Measurements from ENCODE around the gene SYNGR4. TPM values are rescaled to one million over a fixed set of nuclear protein-coding genes. Genes with fewer than 3 reads are reported as not detected.

The SYNGR4 gene
- total and polyA plus RNA-seq, 11 donors: not detected

DNA sequence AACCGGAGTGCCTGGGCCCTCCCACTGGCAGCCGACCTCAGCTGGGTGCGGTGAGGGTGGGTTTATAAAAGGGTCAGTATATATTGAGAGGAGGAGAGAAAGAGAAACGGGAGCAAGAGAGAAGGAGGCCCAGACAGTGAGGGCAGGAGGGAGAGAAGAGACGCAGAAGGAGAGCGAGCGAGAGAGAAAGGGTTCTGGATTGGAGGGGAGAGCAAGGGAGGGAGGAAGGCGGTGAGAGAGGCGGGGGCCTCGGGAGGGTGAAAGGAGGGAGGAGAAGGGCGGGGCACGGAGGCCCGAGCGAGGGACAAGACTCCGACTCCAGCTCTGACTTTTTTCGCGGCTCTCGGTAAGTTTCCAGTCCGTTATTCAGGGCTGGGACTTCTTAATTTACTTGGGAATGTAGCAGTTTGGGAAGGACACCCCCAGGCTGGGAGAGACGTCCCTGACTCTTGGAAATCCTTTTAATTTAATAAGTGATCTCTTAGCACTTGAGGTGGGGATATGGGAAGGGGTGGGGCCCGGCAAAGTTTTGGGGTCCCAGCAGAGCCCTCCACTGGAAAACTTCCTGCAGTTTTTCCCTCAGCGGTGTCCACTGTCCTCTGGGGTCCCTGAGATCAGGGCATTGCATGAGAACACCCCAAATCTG is 38.8 kb upstream of the SYNGR4 start, which contains the start of gene EMP3:
TSS of gene EMP3 (plus strand) at position 288 of the 646 bp plus-strand sequence. CDS start 1,293 bp downstream, outside the sequence.
- DNase-seq (peak; percentile 82 to 88 (median 86)), ATAC-seq (peak; percentile 2 to 43 (median 38))
- TF ChIP-seq CTCF (IDR thresholded peaks at IDR 0.05) (no peak), POLR2A (IDR thresholded peaks at IDR 0.05) (peak in 1 of 2 donors; percentile 72)
- Histone ChIP-seq H3K27ac (peak within 1 kb of the TSS; percentile 66 to 100 (median 86)), H3K9me3 (peaks cover 0 to 7% (median 0%) of the 10 kb centered on the region in 12 donors), H3K4me3 (peak within 1 kb of the TSS; percentile 36 to 81 (median 60)), H3K27me3 (no peaks in the 10 kb centered on the region), H3K4me1 (peaks cover 0 to 89% (median 36%) of the 10 kb centered on the region in 12 donors), H3K36me3 (peaks cover 0 to 30% (median 3%) of the 10 kb centered on the region in 9 donors)
- WGBS, 4 donors: 2% methylated on average over 22 of the region's 22 CpGs
- intact Hi-C loops (cut with DNase I): loop anchor here in 1 of 10 donors (10.0 kb wide), 1 partner anchor 259 kb away; no protein-coding TSS in a partner anchor

DNA sequence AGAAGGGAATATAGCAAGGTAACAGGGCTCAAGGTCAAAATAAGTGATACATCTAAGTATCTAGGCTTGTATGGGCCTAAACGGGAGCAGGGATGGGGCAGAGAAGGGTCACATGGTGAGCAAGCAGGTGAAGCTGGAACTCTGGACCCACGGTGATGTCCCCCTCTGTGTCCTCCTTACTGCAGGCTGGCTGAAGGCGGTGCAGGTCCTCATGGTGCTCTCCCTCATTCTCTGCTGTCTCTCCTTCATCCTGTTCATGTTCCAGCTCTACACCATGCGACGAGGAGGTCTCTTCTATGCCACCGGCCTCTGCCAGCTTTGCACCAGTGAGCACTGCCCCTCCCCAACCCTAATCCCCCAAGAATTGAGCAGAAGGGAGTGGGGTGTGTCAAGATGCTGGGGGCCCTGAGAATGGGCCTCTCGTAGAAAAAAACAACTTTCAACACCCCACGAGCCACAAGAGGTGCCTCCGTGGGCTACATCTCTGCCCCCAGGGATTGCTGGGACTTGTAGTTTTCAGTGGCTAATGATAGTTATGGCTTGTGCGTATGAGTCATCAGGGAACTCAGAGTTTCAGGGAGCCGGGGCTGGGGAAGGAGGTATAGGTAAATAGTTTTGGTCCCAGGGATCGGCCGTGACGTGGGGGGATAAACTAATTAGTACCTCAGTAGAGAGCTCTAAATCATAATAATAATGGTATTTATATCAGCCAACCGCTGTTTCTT is 34.8 kb upstream of the SYNGR4 start:
- WGBS, 4 donors: 71 to 77% (median 74%) methylated on average over 15 of the region's 15 CpGs
- H3K4me1 ChIP-seq: peaks cover 0 to 92% (median 40%) of the 10 kb centered on the region in 12 donors
- DNase-seq (no peak), ATAC-seq (no peak)
- peak overlapping the region in 11 of 12 donors; percentile 72 to 91 (median 88) for H3K27ac ChIP-seq
- peak overlapping the region in 9 of 12 donors; percentile 55 to 78 (median 61) for H3K4me3 ChIP-seq
- H3K36me3 ChIP-seq: peaks cover 0 to 46% (median 3%) of the 10 kb centered on the region in 9 donors
- TF ChIP-seq CTCF (IDR thresholded peaks at IDR 0.05) (no peak), POLR2A (IDR thresholded peaks at IDR 0.05) (no peak)
- peaks cover 0 to 7% (median 0%) of the 10 kb centered on the region in 12 donors for H3K9me3 ChIP-seq
- H3K27me3 ChIP-seq: no peaks in the 10 kb centered on the region
- intact Hi-C loops (cut with DNase I): loop anchor here in 1 of 10 donors (10.0 kb wide), 1 partner anchor 255 kb away; no protein-coding TSS in a partner anchor

GRCh38 chr19:48330012-48330681 is 34.0 kb upstream of the SYNGR4 start:
- peak; percentile 79 to 86 (median 83) for DNase-seq
- peak overlapping the region; percentile 15 to 78 (median 58) for H3K4me3 ChIP-seq
- intact Hi-C loops (cut with DNase I): loop anchor here in 1 of 10 donors (10.0 kb wide), 1 partner anchor 65 kb away; no protein-coding TSS in a partner anchor
- peaks cover 0 to 46% (median 3%) of the 10 kb centered on the region in 9 donors for H3K36me3 ChIP-seq
- WGBS, 4 donors: 21 to 32% (median 26%) methylated on average over 37 to 41 of the region's 41 CpGs
- H3K4me1 ChIP-seq: peaks cover 0 to 88% (median 35%) of the 10 kb centered on the region in 12 donors
- peak; percentile 37 to 61 (median 48) for ATAC-seq
- peaks cover 0 to 7% (median 0%) of the 10 kb centered on the region in 12 donors for H3K9me3 ChIP-seq
- H3K27ac ChIP-seq: peak overlapping the region; percentile 64 to 91 (median 88)
- TF ChIP-seq POLR2A (IDR thresholded peaks at IDR 0.05): peak in 1 of 2 donors; percentile 45
- peak in 2 of 12 donors; percentile 13 to 22 for TF ChIP-seq CTCF (IDR thresholded peaks at IDR 0.05)
- no peaks in the 10 kb centered on the region for H3K27me3 ChIP-seq

All from heart left ventricle (tissue), 16 donors.